ENCODE results near the gene RNF44. TPM values are rescaled to one million over a fixed set of nuclear protein-coding genes. Genes with fewer than 3 reads are reported as not detected.
"Not testable (repeated sequence)": the region's sequence is repeated elsewhere in the genome, so short reads cannot be mapped to it uniquely, and the experiment has no call there.

RNF44 gene
- total RNA-seq, 4 donors from 2014 or later: 1.2 to 32.6 (median 9.2) TPM

DNA sequence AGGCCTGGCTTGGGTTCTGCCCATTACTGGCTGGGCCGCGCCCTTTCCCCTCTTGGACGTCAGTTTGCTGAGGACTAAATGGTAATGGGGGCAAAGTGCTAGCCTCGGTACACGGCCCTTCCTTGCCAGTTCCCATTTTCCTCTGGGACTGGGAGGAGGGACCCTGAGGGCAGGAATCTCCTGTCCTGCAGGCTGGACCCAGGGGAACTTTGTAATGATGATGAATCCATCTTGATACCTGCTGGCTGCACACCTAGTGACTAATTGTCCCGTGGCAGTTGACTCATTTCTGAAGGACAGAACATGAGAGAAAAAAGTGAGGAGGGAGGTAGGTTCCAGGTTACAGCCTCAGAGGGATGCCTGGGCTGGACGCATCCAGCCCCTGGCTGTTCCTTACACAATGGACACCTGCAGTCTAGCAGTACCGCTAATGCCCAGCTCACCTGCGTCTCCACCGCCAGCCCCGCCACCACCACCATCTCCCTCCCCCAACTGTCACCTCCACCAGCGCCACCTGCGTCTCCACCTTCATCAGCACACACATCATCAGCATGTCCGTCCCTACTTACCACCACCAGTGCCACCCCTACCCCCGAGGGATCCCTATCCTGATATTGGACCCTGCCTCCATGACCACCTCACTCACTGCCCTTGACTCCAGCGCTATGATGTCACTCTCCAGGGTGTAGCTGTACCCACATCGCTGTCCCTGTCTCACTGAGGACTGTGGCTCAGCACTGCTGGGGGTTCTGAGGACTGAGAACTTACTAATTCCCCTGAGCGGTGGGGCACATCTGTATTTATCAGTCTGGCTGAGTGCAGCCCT is 16.3 kb upstream of the RNF44 start:
- Histone ChIP-seq H3K9me3 (no peaks in the 10 kb centered on the region), H3K27me3 (no peaks in the 10 kb centered on the region), H3K4me3 (no peak overlapping the region), H3K27ac (no peak overlapping the region), H3K36me3 (no peaks in the 10 kb centered on the region), H3K4me1 (no peaks in the 10 kb centered on the region)
- no peak for DNase-seq
- intact Hi-C loops (cut with DNase I; ENCODE audit: low total_unique reads): no loop called here
- no peak for TF ChIP-seq POLR2A (IDR thresholded peaks at IDR 0.05)
- TF ChIP-seq, protein P1, sequence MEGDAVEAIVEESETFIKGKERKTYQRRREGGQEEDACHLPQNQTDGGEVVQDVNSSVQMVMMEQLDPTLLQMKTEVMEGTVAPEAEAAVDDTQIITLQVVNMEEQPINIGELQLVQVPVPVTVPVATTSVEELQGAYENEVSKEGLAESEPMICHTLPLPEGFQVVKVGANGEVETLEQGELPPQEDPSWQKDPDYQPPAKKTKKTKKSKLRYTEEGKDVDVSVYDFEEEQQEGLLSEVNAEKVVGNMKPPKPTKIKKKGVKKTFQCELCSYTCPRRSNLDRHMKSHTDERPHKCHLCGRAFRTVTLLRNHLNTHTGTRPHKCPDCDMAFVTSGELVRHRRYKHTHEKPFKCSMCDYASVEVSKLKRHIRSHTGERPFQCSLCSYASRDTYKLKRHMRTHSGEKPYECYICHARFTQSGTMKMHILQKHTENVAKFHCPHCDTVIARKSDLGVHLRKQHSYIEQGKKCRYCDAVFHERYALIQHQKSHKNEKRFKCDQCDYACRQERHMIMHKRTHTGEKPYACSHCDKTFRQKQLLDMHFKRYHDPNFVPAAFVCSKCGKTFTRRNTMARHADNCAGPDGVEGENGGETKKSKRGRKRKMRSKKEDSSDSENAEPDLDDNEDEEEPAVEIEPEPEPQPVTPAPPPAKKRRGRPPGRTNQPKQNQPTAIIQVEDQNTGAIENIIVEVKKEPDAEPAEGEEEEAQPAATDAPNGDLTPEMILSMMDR (IDR thresholded peaks at IDR 0.05): no peak

DNA sequence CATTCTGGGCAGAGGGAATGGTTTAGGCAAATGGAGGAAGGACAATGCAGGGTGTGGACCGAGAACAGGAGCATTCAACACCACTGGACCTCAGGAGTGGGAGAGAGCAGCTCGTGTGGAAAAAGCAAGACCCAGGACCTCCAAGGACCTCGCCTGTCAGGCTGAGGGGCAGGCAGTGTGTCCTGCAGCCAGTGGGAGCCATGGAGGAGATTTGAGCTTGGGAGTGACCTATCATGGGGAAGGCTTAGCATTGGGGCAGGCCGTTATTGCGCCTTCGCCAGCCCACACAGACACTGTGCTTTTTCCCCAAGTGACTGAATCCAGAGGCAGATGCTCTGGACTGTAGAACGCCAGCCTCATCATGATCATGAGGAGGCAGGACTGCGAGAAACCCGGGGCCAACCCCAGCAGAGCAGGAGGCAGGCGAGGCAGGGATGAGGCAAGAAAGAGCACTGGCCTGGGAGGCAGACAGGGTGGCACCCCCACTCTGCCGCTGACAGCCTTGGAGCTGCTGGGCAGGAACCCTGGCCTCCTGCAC is 15.2 kb upstream of the RNF44 start:
- intact Hi-C loops (cut with DNase I; ENCODE audit: low total_unique reads): no loop called here

DNA sequence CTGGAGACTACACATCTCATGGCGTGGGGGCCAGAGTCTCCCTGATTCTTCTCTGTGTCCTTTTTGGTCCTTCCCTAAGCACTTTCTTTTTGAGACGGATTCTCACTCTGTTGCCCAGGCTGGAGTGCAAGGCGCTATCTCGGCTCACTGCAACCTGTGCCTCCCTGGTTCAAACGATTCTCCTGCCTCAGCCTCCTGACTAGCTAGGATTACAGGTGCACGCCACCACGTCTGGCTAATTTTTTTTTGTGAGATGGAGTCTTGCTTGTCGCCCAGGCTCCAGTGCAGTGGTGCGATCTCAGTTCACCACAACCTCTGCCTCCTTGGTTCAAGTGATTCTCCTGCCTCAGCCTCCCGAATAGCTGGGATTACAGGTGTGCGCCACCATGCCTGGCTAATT is 13.7 kb upstream of the RNF44 start:
- not testable (repeated sequence) for H3K36me3 ChIP-seq

More for the DNA sequence above, 15.2 kb upstream of the RNF44 start:
- TF ChIP-seq, protein P1 (IDR thresholded peaks at IDR 0.05): no peak
- no peak for TF ChIP-seq POLR2A (IDR thresholded peaks at IDR 0.05)
- H3K4me3 ChIP-seq: no peak overlapping the region
- H3K4me1 ChIP-seq: no peaks in the 10 kb centered on the region
- DNase-seq: no peak
- no peaks in the 10 kb centered on the region for H3K36me3 ChIP-seq
- H3K27me3 ChIP-seq: no peaks in the 10 kb centered on the region
- no peaks in the 10 kb centered on the region for H3K9me3 ChIP-seq
- no peak overlapping the region for H3K27ac ChIP-seq

GRCh38 chr5:176550275-176550831 is 13.2 kb upstream of the RNF44 start:
- intact Hi-C loops (cut with DNase I; ENCODE audit: low total_unique reads): no loop called here
- Histone ChIP-seq H3K27ac (no peak overlapping the region), H3K4me1 (no peaks in the 10 kb centered on the region), H3K36me3 (no peaks in the 10 kb centered on the region), H3K9me3 (no peaks in the 10 kb centered on the region), H3K4me3 (no peak overlapping the region), H3K27me3 (no peaks in the 10 kb centered on the region)
- no peak for DNase-seq
- TF ChIP-seq POLR2A (IDR thresholded peaks at IDR 0.05): no peak
- TF ChIP-seq, protein P1 (IDR thresholded peaks at IDR 0.05): no peak

More for the DNA sequence above, 13.7 kb upstream of the RNF44 start:
- intact Hi-C loops (cut with DNase I; ENCODE audit: low total_unique reads); H3K4me1 ChIP-seq; H3K9me3 ChIP-seq; DNase-seq; H3K27me3 ChIP-seq; H3K27ac ChIP-seq; H3K4me3 ChIP-seq: not testable (repeated sequence)

- TF ChIP-seq, protein P1 (IDR thresholded peaks at IDR 0.05): no peak
- no peak for TF ChIP-seq POLR2A (IDR thresholded peaks at IDR 0.05)
- DNase-seq: no peak
- Histone ChIP-seq H3K27me3 (no peaks in the 10 kb centered on the region), H3K27ac (no peak overlapping the region), H3K9me3 (no peaks in the 10 kb centered on the region), H3K36me3 (no peaks in the 10 kb centered on the region), H3K4me3 (no peak overlapping the region), H3K4me1 (no peaks in the 10 kb centered on the region)
- intact Hi-C loops (cut with DNase I; ENCODE audit: low total_unique reads): no loop called here
Measured at GRCh38 chr5:176549871-176550270, 12.7 kb upstream of the RNF44 start.
